Activated CD4-positive, alpha-beta T cell treated with anti-CD3 and anti-CD28 coated beads for 4 hours (primary cell): Measurements from ENCODE around the gene ORC3.
"Not testable (repeated sequence)": the region's sequence is repeated elsewhere in the genome, so short reads cannot be mapped to it uniquely, and the experiment has no call there.

Source experiments
- DNase-seq, 2 donors: peaks; one replicate each; pipeline ENCODE4 v3.0.0-alpha.2; 2020

The ORC3 gene

DNA sequence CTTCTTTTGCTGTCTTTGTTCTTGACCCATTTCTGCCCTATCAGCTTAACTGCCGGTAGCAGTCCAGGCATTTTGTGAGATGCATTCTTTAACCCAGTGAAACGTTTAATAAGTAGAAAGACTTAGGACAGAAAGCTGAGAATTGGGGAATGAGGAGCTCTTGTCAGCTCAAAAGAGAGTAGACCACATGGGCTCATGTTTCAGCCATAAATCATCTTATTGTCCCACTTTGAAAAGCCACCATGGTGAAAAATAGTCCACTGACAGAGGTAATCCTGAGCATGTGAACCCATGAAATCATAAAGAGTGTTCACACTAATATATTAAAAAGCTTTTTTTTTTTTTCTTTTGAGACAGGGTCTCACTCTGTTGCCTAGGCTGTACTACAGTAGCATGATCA lies 16.3 kb downstream of the ORC3 start:
- no peak for DNase-seq

- no peak for DNase-seq
These were observed 18.9 kb downstream of the ORC3 start for GRCh38 chr6:87608802-87609201.

- not testable (repeated sequence) for DNase-seq
These were observed 23.1 kb downstream of the ORC3 start for GRCh38 chr6:87613018-87613417.

- no peak for DNase-seq
These were observed 27.5 kb downstream of the ORC3 start for GRCh38 chr6:87617405-87617804.

DNA sequence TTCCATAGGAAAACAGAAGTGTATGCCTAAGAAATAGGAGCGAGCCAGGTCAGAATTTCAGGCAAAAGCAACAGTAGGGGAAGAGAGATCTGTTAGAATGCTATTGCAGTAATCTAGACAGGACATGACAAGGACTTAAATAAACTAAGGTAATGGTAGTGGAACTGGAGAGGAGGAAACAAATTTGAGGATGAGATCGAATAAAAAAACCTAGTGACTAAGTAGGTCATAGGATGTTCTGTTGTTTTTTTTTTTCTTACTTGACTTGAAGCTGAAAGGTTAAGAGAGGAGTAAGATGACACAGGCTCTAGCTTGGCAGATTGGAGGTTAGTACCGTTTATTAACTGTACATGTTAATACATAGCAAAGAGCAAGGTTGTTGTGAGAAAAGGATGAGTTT lies 28.6 kb downstream of the ORC3 start:
- DNase-seq: no peak

DNA sequence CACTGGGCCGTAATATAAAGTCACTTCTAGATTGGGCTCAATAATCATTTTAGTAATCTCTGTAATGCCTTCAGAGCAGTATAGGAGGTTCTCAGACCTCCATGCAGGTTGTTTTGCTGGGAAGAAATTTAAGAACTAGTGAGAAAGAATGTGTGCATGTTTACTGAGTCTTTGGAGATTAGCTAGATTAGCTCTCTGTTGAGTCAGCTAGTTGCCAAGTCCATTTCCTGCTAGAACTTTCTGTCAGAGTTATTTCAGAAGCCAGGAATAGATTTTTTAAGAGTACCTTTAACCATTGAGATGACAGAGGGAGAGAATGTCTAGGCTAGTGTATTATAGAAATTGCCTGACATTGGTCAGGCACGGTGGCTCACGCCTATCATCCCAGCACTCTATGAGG lies 33.3 kb downstream of the ORC3 start:
- no peak for DNase-seq

DNA sequence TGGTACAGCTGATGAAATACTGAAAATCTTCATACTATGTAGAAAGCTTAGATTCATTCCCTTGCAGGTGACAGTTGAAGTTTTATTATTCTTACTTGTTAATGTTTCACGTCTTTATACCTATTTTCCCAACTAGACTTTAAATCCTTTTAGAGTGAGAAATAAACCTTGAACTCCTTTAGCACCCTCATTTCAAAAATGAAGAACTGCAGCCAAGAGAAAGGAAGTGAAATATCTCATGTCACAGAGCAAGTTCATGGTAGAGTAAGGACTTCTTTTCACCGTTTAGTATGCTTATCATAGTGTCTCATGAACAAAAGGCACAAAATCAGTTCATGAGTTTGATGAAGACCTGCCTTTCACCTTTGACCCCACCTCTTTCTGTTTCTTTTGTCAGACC lies 38.5 kb downstream of the ORC3 start:
- DNase-seq: no peak

DNA sequence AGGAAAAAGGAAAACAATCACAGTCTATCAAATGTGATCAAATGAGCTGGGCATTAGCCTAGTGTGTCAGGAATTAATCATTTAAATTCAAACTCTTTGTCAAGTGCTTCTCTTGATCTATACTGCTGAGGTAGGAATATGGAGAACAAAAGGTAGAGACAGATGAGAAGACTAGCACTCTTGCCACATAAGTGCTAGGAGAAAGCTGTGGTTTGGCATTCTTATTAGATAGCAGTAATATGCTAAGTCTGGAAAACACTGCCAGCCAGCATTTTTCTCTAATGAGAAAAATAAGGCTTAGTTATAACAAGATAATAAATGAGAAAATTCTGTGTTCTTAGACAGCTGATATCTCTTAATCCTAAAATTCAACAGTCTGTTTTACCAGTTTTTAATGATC lies 38.9 kb downstream of the ORC3 start:
- DNase-seq: no peak

DNA sequence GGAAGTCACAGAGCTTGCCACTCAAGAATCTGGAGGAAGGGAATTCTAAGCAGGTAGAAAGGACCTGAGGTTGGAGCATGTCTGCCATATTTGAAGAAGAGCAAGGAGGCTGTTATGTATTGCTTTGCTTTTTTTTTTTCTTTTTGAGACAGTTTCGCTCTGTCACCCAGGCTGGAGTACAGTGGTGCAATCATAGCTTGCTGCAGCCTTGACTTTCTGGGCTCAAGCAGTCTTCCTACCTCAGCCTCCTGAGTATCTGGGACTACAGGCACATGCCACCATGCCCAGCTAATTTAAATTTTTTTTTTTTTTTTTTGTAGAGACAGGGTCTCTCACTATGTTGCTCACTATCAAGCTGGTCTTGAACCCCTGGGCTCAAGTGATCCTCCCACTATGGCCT lies 40.8 kb downstream of the ORC3 start:
- DNase-seq: no peak

GRCh38 chr6:87633851-87634250 lies 43.9 kb downstream of the ORC3 start:
- no peak for DNase-seq

DNA sequence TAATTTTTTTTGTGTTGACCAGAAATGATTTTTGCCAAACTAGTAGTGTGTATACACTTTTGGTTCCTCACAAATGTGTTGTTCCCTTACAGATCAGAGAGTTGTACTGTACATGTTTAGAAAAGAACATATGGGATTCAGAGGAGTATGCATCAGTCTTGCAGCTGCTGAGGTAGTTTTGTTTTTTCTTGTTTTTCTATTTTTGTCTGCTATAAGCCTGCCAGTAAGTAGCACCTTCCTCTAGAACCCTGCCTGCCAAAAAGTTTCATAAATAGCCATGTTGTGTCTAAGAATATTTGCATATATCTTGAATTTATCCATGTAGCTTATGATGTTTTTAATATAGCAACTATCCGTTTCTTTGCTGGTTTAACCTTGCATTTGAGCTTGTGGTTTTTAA lies 46.4 kb downstream of the ORC3 start:
- DNase-seq: no peak

GRCh38 chr6:87637106-87637505 lies 47.2 kb downstream of the ORC3 start:
- no peak for DNase-seq

DNA sequence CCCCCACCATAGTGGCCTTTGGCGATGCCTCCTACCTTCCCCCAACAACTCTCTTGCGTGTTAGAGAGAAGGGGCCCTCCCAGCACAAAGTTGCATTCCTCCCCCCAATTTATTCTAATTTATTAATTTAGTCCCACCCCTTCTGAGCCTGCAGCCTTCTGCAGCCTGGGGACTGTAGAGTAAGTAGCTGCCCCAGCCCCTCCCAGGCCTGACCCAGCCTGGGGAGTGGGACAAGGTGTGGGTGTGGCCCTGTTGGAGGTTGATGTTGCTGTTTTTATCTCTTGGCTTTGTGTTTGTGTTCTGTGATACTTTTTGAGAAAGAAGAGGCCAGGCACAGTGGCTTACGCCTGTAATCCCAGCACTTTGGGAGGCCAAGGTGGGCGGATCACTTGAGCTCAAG lies 49.4 kb downstream of the ORC3 start:
- DNase-seq: no peak

DNA sequence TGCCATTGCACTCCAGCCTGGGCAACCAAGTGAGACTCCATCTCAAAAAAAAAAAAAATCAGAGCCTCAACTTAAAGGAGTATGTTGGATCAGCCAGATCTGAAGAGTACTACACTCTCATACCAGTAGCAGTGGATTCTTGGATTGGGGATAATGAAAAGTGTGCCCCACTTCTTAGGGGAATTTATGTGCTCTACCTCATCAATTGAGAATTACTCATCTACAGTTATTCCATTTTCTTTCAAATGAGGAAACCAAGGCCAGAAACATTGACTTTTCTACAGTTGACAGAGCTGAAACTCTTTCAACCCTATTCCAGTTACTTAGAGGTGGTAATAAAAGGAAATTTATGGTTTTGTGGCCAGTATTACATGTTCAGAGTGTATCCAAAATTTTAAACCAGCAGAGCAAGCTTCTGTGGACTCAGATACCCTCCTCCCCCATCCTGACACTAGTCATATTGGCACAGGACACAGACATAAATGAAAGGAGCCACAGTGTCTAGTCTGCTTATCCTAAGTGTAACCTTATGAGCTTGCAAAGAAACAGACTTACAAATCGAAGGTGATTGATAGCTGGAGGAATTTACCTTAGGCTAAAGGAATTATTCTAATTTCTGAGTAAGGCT lies 51.2 kb downstream of the ORC3 start:
- DNase-seq: no peak

GRCh38 chr6:87645080-87645479 lies 55.1 kb downstream of the ORC3 start:
- peak in 1 of 2 donors; percentile 1 for DNase-seq

DNA sequence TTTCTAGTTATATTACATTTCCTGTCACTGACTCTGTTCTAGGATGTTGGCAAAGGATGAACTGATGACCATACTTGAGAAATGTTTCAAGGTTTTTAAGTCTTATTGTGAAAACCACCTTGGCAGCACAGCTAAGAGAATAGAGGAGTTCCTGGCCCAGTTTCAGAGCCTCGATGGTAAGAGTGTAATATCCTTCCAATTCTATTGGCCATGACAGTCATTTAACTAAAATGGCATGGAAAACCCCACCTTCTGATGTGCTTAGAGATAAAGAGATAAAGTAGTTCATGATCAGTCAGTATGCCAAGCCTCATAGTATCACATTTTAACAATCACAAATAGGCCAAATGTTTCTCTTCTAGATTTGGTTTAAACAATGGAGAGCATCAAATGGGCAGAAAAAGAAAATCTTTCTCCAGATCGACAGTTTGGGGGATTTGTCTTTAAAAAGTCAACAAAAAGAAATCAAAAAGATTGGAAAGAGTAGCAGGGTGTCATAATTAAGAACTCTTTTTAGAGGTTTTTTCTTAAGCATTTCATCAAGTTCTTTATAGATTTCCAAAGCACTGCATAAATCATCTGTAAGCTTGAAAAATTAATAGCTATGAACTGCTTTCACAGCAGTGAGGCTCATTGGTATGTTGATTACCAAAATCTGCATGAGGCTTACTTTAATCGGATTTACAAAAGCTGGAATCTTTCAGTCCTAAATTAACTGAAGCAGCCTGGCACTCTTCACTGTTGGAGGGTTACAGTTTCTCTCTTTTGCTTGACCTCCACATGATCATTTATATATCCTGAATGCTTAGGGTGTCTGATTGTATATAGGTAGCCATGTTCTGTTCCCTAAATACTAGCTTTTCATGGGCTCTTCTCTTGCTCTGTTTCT lies 63.4 kb downstream of the ORC3 start:
- DNase-seq: no peak

DNA sequence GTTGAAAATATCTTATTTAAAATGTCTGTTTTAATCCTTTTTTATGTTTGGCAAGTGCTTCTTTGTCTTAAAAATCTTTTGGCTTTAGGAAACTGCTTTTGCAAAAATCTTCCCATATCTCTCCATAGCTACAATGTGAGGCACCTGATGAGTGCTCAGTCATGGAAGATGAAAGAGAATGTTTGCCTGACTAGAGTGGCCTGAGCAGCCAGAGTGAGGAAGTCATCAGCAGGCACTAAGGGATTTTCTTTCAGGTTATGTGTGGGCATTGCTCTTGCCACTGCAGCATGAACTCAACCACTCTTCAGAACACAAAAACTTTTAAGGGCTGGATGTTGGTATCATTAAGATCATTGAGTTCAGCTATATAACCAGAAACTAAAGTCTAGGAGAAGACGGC lies 64.2 kb downstream of the ORC3 start:
- no peak for DNase-seq

GRCh38 chr6:87654875-87655454 lies 65.0 kb downstream of the ORC3 start:
- DNase-seq: no peak

DNA sequence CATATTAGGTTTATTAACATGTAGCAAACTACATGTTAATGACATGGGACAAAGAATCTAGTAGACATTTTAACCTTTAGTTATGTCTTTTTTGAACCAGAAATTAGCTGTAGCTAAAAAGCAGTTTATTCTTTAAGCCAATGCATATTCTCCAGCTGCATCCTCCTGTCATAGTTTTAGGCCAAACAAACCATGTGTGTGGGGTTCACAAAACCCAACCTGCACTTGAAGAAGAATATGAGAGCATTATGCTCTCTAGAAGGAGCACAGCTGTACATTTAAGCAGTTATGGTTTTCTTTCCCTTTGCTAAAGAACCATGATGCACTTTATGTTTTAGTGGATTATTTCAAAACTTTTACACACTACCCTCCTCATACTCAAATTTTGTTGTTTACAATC lies 65.9 kb downstream of the ORC3 start:
- no peak for DNase-seq

GRCh38 chr6:87656857-87657256 lies 66.9 kb downstream of the ORC3 start:
- no peak for DNase-seq

GRCh38 chr6:87658516-87658915 lies 68.6 kb downstream of the ORC3 start:
- DNase-seq: no peak

GRCh38 chr6:87660226-87660911 lies 70.4 kb downstream of the ORC3 start:
- no peak for DNase-seq

GRCh38 chr6:87661016-87661415 lies 71.1 kb downstream of the ORC3 start:
- no peak for DNase-seq

DNA sequence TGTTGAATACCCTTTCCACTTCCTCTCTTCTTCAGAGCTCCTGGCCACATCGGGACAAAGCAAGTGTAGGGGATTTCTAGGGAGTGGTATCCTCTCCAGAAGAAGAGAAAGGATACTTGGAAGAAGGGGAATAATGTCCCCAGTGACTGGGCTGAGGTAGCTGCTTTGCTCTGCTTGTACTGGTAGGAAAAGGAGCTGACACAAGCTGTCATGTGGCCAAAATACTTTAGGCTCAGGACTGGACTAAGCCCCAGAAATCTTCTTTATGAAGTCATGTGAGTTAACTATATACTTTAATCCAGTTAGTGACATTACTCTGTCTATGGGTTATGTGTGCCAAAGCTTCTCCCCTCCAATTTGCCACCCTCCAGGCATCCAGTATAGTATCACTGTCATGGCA lies 71.6 kb downstream of the ORC3 start:
- DNase-seq: no peak
